Astrocyte of the cerebellum (primary cell): Measurements from ENCODE around the gene USH1G.

Source experiments
- DNase-seq: peaks from one replicate; pipeline ENCODE4 v3.0.0-alpha.2; 2011; ENCODE audit warnings: low read depth
- H3K4me3 ChIP-seq: 2 replicates; pipeline ENCODE4 v1.5.1; 2011; ENCODE audit warnings: mild to moderate bottlenecking, low read depth, low read length, moderate library complexity
- CTCF ChIP-seq: IDR thresholded peaks from 2 replicates; pipeline ENCODE4 v1.5.1; 2012; ENCODE audit warnings: low read length, low read depth, moderate library complexity, mild to moderate bottlenecking; ENCODE audit errors: missing control alignments
- in situ Hi-C: cut with HindIII; loops from 2 replicates; pipeline ENCODE4 v1.10.0; 2017; ENCODE audit warnings: low sequenced_read_pairs

Gene USH1G

DNA sequence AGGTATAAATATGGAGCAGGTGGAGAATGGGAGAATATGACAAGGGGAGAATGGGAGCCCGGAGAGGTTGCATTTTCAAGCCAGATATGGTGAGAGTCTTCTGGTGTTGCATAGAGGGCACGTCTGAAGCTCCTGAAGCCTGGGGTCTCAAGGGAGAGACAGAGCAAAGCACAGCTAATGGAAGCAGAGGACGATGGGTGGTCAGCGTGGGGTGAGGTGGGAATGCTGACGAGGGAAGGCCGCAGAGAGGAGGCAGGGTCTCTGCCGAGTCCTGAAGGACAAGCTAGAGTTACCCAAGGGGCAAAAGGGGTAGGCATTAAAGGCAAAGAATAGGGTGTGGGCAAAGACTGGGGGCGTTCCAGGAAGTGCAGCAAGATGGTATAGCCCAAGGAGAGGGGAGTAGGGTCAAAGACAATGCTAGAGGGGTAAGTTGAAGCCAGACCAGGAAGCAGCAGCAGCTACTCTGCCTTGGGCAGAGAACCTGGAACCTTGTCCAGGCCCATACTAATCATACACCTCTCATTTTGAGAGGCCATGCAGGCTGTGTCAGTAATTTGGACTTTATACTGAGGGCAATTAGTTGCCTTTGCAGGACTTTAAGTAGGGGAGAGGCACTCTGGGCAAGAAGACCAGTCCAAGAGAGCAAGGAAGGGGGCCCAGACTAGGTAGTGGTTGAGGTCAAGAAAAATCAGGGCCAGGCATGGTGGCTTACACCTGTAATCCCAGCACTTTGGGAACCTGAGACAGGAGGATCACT lies 15.3 kb upstream of the USH1G start:
- no peak overlapping the region for H3K4me3 ChIP-seq
- TF ChIP-seq CTCF, result no peak
- DNase-seq, result no peak
- in situ Hi-C loops, result no loop called here

GRCh38 chr17:74937064-74938051 lies 14.3 kb upstream of the USH1G start:
- TF ChIP-seq CTCF, result no peak
- in situ Hi-C loops, result no loop called here
- H3K4me3 ChIP-seq, result no peak overlapping the region
- no peak for DNase-seq

GRCh38 chr17:74936470-74936799 lies 13.4 kb upstream of the USH1G start:
- in situ Hi-C loops, result no loop called here
- no peak overlapping the region for H3K4me3 ChIP-seq
- no peak for DNase-seq
- TF ChIP-seq CTCF, result no peak

DNA sequence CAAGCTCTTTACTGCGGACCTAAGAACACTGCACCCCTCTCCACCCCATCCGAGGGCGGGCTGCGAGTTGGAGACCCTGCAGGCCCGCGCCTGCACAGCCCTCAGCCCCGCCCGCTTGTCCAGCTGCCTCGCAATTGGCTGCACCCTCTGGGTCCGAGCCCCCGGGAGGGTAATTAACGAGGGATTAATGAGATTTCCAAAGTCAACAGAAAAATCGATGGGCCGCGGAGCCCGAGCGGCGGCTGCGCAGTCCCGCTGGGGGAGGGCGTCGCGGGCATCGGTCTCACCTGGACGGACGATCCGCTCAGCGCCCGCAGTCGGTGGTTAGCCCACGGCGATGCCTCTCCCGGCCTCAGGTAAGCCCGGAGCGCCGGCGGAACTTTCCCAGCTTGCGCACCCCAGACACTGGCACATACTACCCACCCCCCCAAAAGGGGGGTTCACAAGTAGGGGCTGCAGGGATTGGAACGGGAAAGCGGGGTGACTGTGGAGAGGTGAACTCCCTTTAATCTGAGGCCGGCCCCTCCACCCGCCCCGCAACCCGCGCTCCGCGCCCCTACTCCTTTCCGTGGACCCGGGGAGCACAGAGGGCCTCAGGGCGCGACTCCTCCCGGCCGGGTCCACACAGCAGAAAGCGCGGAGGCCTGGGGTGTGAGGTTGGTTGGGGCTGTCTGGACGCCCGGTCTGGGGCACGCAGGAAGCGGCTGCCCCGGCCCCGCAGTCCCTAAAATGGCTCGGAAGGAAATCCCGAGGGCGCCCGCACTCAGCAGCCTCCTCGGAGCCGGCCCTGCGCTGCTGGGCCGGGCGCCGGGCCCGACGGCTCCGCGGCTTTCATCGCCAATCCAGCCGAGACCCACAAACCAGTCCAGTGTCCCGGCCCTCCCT lies 12.8 kb upstream of the USH1G start, which contains the start of gene OTOP3:
TSS of gene OTOP3 (plus strand) at position 314 of the 885 bp plus-strand sequence. CDS start at position 338, 24 bp downstream.
- DNase-seq, result no peak
- in situ Hi-C loops, result no loop called here
- no peak within 1 kb of the TSS for H3K4me3 ChIP-seq
- no peak for TF ChIP-seq CTCF

GRCh38 chr17:74935048-74935447 lies 12.0 kb upstream of the USH1G start:
- H3K4me3 ChIP-seq, result no peak overlapping the region
- no peak for DNase-seq
- TF ChIP-seq CTCF, result no peak
- in situ Hi-C loops, result no loop called here

GRCh38 chr17:74930535-74931036 lies 7.5 kb upstream of the USH1G start:
- no peak for TF ChIP-seq CTCF
- no peak for DNase-seq
- H3K4me3 ChIP-seq, result no peak overlapping the region
- in situ Hi-C loops, result no loop called here
